ENCODE measurements around the gene OR2T35.

GRCh38 chr1:248627971-248628844 lies 16.9 kb downstream of the OR2T35 start:
- no peak for TF ChIP-seq CTCF (IDR thresholded peaks at IDR 0.05)
- TF ChIP-seq POLR2A (IDR thresholded peaks at IDR 0.05), result no peak

Data from body of pancreas (tissue), 4 donors.